GM21786 (cell line): ENCODE results near the gene RCBTB2.
"Not testable (repeated sequence)": the region's sequence is repeated elsewhere in the genome, so short reads cannot be mapped to it uniquely, and the experiment has no call there.

Source experiments
- ATAC-seq: cut with Tn5 transposase; IDR thresholded peaks from one replicate; pipeline ENCODE4 v1.9.1; 2021; ENCODE audit not compliant: unreplicated experiment

Gene RCBTB2

DNA sequence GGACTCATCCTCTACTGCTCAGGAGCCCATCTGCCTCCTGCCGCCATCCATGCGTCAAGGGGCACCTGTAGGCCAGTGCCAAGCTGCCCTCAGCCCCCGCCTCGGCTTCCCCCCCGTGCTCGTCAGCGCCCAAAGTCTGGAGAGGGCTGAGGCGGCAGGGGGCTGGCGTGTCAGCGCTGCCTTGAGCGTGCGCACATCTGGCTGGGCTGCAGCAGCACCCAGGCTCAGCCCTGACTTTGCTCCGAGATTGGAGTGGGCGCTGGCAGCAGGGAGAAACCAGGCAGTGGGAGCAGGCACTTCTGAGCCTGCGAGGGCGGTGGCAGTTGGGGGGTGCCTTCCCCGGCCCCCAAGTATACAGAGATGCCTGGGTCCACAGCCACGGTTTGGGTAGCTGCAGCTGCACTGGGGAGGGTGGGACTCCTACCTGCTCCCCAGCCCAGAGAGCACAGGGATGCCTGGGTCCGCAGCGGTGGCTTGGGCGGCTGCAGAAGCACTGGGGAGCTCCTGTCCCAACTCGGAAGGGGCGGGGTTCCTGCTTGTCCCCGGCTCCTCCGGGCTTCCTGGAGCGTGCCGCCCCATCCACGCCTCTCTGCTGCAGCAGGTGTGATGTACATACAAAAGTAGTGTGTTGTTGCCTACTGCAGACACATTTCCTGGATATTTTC, 75.2 kb downstream of the RCBTB2 start:
- ATAC-seq: no peak

DNA sequence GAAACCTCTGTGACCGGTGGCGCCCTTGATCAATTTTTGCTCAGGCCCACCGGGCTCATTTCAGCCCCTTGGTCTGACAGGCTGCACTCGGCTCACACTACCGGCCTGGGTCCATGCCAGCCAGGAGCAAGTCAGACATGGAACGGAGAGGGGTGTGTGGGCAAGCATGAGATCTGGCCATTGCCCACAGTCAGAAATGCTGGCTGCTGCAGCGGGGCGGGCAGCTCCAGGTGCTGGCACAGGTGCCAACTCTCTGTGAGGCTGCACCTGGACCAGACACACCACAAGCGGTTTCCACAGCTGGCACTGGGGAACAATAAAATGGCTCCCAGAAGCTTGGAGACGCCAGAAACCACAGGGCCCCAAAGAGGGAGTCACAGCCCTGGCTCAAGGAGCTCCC, 76.3 kb downstream of the RCBTB2 start:
- ATAC-seq: no peak

DNA sequence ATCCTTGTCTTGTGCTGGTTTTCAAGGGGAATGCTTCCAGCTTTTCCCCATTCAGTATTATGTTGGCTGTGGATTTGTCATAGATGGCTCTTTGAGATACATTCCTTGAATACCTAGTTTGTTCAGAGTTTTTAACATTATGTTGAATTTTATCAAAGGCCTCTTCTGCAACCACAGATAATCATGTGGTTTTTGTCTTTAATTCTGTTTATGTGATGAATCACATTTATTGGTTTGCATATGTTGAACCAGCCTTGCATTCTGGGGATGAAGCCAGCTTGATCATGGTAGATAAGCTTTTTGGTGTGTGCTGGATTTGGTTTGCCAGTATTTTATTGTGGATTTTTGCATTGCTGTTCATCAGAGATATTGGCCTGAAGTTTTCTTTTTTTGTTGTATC, 81.7 kb downstream of the RCBTB2 start:
- not testable (repeated sequence) for ATAC-seq

DNA sequence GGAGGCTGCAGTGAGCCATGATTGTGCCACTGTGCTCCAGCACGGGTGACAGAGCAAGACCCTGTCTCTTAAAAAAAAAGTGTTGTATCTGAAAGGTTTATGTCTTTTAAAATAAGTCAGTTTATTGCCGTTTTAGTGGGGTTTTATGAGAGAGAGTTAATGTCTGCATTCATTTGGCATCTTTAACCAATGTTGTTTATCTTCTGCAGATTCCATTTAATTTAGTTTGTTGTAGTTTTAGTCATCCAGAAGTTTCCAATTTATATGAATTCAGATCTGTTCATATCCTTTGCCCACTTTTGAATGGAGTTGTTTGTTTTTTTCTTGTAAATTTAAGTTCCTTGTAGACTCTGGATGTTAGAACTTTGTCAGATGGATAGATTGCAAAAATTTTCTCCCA, 83.2 kb downstream of the RCBTB2 start:
- ATAC-seq: no peak

DNA sequence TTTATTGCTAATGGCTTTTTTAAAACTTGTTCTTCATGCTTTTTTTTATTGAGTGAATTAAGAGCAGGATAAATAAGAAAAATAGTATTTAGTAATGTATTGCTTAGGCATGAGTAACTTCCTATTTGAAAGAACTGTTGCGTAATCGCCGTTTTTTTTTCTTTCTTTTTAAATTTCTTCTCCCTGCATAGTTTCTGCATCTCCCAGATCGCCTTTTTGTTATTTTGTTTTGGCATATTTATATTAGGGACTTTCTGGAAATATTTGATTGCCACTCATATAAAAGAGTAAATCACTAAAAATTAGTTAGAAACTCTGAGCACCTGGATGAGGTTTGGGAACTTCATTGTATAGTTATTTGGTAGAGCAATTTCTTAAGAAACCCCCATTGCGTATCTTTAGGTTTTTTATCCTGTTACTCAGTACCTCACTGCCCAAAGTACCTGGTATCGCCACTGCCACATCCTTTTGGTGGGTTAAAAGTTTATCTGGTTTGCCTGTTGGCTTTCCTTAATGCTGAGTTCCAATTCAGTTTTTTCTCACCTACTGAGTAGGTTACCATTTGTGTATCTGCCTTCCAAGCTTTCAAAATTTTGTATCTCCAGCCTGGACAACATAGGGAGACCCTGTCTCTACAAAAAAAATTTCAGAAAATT, 83.8 kb downstream of the RCBTB2 start:
- ATAC-seq: no peak

DNA sequence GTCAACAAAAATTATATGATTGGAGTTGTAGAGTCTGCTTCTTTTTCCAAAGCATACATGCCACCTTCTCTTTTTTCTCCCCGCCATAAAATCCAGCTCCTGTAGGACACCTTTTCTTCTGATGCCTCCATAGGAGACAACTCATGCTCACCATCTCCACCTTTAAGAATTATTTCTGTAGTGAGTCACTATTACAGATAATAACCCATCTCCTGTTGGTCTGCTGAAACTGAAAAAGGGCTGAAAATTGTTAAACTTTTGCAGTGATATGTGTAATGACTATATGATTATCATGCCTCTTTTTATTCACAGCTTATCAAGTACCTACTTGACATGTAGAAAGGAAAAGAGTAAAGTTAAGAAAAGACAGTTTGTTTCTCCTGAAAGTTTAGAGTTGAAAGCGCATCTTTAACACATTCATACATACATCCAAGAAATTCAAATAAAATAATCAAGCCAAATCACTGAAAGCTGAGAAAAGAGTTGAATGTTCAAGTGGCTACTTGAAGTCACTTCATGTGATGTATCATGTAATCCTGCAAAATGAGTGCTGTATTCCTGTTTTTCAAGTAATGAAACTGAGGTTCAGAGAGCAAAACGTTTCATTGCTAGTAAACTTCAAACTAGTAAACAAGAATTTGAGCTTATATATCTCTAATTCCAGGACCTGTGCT, 84.5 kb downstream of the RCBTB2 start:
- ATAC-seq: no peak

DNA sequence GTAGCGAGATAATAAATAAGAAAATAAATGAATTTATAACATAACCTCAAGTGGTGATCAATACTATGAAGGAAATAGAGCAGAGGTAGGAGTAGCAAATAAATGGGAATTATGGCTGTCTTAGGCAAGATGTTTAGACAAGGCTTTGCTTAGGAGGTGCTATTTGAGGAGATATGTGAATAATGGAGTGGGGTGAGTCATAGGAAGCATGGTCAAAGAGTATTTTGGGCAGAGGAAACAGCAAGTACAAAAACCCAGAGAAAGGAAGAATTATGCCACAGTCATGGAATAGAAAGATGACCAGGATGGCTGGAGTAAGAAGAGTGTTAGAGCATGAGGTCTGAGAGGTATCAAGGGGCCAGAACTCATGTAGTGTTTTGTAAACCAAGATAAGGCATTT, 86.4 kb downstream of the RCBTB2 start:
- ATAC-seq: no peak

DNA sequence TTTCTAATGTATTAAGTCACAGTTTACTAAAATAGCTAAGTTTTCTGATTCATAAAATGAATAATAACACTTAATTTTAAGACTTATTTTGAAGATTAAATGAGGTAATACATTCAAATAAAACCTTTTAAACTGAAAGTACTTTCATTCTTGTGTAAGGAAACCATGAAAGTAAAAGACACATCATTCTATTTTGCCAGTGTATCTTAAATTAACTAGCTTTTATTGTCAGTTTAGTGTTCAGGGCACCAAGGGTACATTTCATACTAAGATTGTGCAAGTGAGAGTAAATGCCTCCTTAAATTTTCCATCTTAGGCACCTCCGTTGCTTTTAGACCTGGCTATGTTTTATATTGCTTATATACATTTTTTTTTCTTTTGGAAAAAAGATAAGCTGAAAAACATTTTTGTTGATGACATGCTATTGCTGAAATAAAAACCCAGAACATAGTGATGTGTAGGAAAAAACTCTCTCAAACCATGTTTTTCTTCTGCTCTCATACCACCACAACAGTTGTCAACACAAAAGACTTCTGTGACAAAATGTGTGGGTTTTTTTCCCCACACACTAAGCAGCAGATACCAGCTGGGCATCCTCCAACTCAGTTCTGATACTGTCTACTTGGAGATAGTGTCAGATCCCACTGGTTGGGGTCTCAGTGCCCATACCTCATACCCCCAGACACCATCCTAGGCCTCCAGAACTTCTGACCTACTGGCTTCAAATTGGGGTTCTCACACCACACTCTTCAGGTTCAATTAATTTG, 89.3 kb downstream of the RCBTB2 start:
- no peak for ATAC-seq
